HepG2 (cell line): Measurements from ENCODE around the gene REM2. TPM values are rescaled to one million over a fixed set of nuclear protein-coding genes. Genes with fewer than 3 reads are reported as not detected.
A peak's percentile ranks its signal among the peaks of the same experiment; 100 is the strongest.

Source experiments
- ATAC-seq: fragments of 200-7000 bp; cut with Tn5 transposase; 3 replicates; pipeline ENCODE4 v1.9.1; 2020; ENCODE audit warnings: mild to moderate bottlenecking, moderate library complexity
- BruUV-seq: library from RNA; stranded (reverse); fragments of 400-500 nt; replicated peaks from 2 replicates; lab custom pipeline; 2021; lab: Mats Ljungman, UMichigan
- CTCF ChIA-PET: fragments of 300-600 bp; formaldehyde crosslinking; extraction: SDS; loops from one replicate; lab custom pipeline; 2021; ENCODE audit warnings: low total read pairs, inconsistent platforms, low intra/inter-chr PET ratio; lab: Yijun Ruan, JAX
- POLR2A ChIA-PET: fragments of 350-600 bp; sonication (Branson Sonifier 250); formaldehyde crosslinking; loops from one replicate; lab custom pipeline; 2020; ENCODE audit warnings: antibody characterized with exemption, inconsistent platforms; lab: Yijun Ruan, JAX
- DNase-seq: peaks from one replicate; pipeline ENCODE4 v3.0.0-alpha.2; 2015; ENCODE audit warnings: low spot score
- FAIRE-seq: peaks from 3 replicates; lab custom pipeline; 2011; peaks lifted over from hg19 to GRCh38; lab: Jason Lieb, UNC
- H2AFZ ChIP-seq: one replicate; pipeline ENCODE4 v1.6.1; 2011; ENCODE audit warnings: low read length, inconsistent platforms
- H3K27ac ChIP-seq: fragments of 300-600 bp; 3 replicates; pipeline ENCODE4 v1.8.0; 2011; ENCODE audit warnings: mixed run types, mild to moderate bottlenecking, mixed read lengths, low read length, inconsistent platforms; ENCODE audit not compliant: insufficient read depth; ENCODE audit errors: extremely low read length
- H3K27me3 ChIP-seq, 2 experiments: fragments of 200-600 bp in 1 of 2; 2 replicates in 1 of 2; 3 replicates in 1 of 2; pipeline versions ENCODE4 v1.6.0 to v1.8.0; 2011; ENCODE audit warnings: low read length in 2 of 2, mild to moderate bottlenecking in 2 of 2, moderate library complexity in 2 of 2, inconsistent platforms in 1 of 2; ENCODE audit not compliant: insufficient read depth in 2 of 2, control insufficient read depth in 1 of 2
- H3K36me3 ChIP-seq, 2 experiments: fragments of 200-600 bp in 1 of 2; replicated peaks in 1 of 2; 2 replicates in 1 of 2; 3 replicates in 1 of 2; pipeline versions ENCODE4 v1.5.1 to v1.8.0; 2011; ENCODE audit warnings: low read length in 2 of 2, inconsistent platforms in 1 of 2; ENCODE audit not compliant: insufficient read depth in 2 of 2, control insufficient read depth in 1 of 2
- H3K4me1 ChIP-seq: 2 replicates; pipeline ENCODE4 v1.5.1; 2012; ENCODE audit warnings: low read length, inconsistent platforms; ENCODE audit not compliant: insufficient read depth
- H3K4me2 ChIP-seq: 2 replicates; pipeline ENCODE4 v1.6.0; 2011; ENCODE audit warnings: low read depth, low read length, inconsistent platforms
- H3K4me3 ChIP-seq, 3 experiments: fragments of 200-600 bp in 1 of 3; sonication (generic), shearing (Covaris generic) in 1 of 3; replicated peaks in 1 of 3; 2 replicates each; pipeline ENCODE4 v1.5.1; 2011 to 2016; ENCODE audit warnings: low read length in 3 of 3, inconsistent platforms in 2 of 3, low read depth in 2 of 3, mild to moderate bottlenecking in 2 of 3, control low read depth in 1 of 3, mixed read lengths in 1 of 3; ENCODE audit not compliant: insufficient read depth in 1 of 3
- H3K79me2 ChIP-seq: one replicate; pipeline ENCODE4 v1.6.1; 2011; ENCODE audit warnings: low read length, inconsistent platforms; ENCODE audit not compliant: insufficient read depth
- H3K9ac ChIP-seq: 2 replicates; pipeline ENCODE4 v1.6.0; 2011; ENCODE audit warnings: mild to moderate bottlenecking, low read depth, low read length, inconsistent platforms; ENCODE audit not compliant: insufficient read depth
- H3K9me3 ChIP-seq: 2 replicates; pipeline ENCODE4 v1.5.1; 2012; ENCODE audit warnings: mild to moderate bottlenecking, low read length
- H4K20me1 ChIP-seq: 2 replicates; pipeline ENCODE4 v1.6.0; 2011; ENCODE audit warnings: inconsistent platforms, mild to moderate bottlenecking, low read length, moderate library complexity; ENCODE audit not compliant: insufficient read depth
- ATF5 ChIP-seq: sonication (generic); formaldehyde crosslinking; IDR thresholded peaks from 2 replicates; pipeline ENCODE4 v1.4.0; 2020; ENCODE audit warnings: mild to moderate bottlenecking, low read depth, missing genetic modification reagents
- CTCF ChIP-seq: sonication (generic); formaldehyde crosslinking; IDR thresholded peaks from 2 replicates; pipeline ENCODE4 v1.5.0; 2020; ENCODE audit warnings: mild to moderate bottlenecking, missing genetic modification reagents, moderate library complexity
- EEA1 ChIP-seq: sonication (generic); formaldehyde crosslinking; IDR thresholded peaks from 2 replicates; pipeline ENCODE4 v1.5.1; 2020; ENCODE audit warnings: mild to moderate bottlenecking, missing genetic modification reagents, borderline replicate concordance
- GMEB1 ChIP-seq: sonication (generic); formaldehyde crosslinking; IDR thresholded peaks from 2 replicates; pipeline ENCODE4 v1.5.1; 2020; ENCODE audit warnings: missing genetic modification reagents, mild to moderate bottlenecking, borderline replicate concordance
- HOXA3 ChIP-seq: sonication (generic); formaldehyde crosslinking; IDR thresholded peaks from 2 replicates; pipeline ENCODE4 v1.5.0; 2020; ENCODE audit warnings: missing genetic modification reagents
- HOXA5 ChIP-seq: sonication (generic); formaldehyde crosslinking; IDR thresholded peaks from 2 replicates; pipeline ENCODE4 v1.4.0; 2020; ENCODE audit warnings: missing genetic modification reagents
- KDM5B ChIP-seq: sonication (generic); formaldehyde crosslinking; IDR thresholded peaks from 2 replicates; pipeline ENCODE4 v1.4.0; 2020; ENCODE audit warnings: missing genetic modification reagents, mild to moderate bottlenecking, borderline replicate concordance
- MTF1 ChIP-seq: sonication (generic); formaldehyde crosslinking; IDR thresholded peaks from 2 replicates; pipeline ENCODE4 v1.5.0; 2020; ENCODE audit warnings: missing genetic modification reagents
- ZBTB7B ChIP-seq: sonication (generic); formaldehyde crosslinking; IDR thresholded peaks from 2 replicates; pipeline ENCODE4 v1.4.0; 2020; ENCODE audit warnings: missing genetic modification reagents
- ZFP41 ChIP-seq: sonication (generic); formaldehyde crosslinking; IDR thresholded peaks from 2 replicates; pipeline ENCODE4 v1.4.0; 2020; ENCODE audit warnings: mild to moderate bottlenecking, missing genetic modification reagents, borderline replicate concordance
- ZNF331 ChIP-seq: sonication (generic); formaldehyde crosslinking; IDR thresholded peaks from 2 replicates; pipeline ENCODE4 v1.4.0; 2020; ENCODE audit warnings: missing genetic modification reagents
- ZNF512 ChIP-seq: sonication (generic); formaldehyde crosslinking; IDR thresholded peaks from 2 replicates; pipeline ENCODE4 v1.4.0; 2020; ENCODE audit warnings: mild to moderate bottlenecking, missing genetic modification reagents
- ZNF577 ChIP-seq: sonication (generic); formaldehyde crosslinking; IDR thresholded peaks from 2 replicates; pipeline ENCODE4 v1.4.0; 2020; ENCODE audit warnings: mild to moderate bottlenecking, low read depth, missing genetic modification reagents, borderline replicate concordance
- ZNF704 ChIP-seq: sonication (generic); formaldehyde crosslinking; IDR thresholded peaks from 2 replicates; pipeline ENCODE4 v1.8.1; 2023; ENCODE audit warnings: mild to moderate bottlenecking, inconsistent platforms, moderate library complexity, missing genetic modification reagents, borderline replicate concordance
- ZNF768 ChIP-seq: sonication (generic); formaldehyde crosslinking; IDR thresholded peaks from 2 replicates; pipeline ENCODE4 v1.4.0; 2020; ENCODE audit warnings: missing genetic modification reagents
- ZNF776 ChIP-seq: sonication (generic); formaldehyde crosslinking; IDR thresholded peaks from 2 replicates; pipeline ENCODE4 v1.4.0; 2020; ENCODE audit warnings: mild to moderate bottlenecking, missing genetic modification reagents
- WGBS: methylation state at CpG from one replicate; pipeline ENCODE4 v1.1.6; 2017; ENCODE audit warnings: low lambda C conversion rate; 5-methylcytosine and 5-hydroxymethylcytosine counted together
- in situ Hi-C: cut with HindIII; loops from 2 replicates; pipeline ENCODE4 v1.10.0; 2017; ENCODE audit warnings: low pct_unique_long_range_greater_than_20kb; ENCODE audit not compliant: extremely low pct_ligation_motif_present
- intact Hi-C: fragments of 100-400 bp; cut with micrococcal nuclease; formaldehyde crosslinking; loops from one replicate; pipeline ENCODE4 v1.10.0; 2022; ENCODE audit not compliant: unreplicated experiment
- polyA plus RNA-seq, 8 experiments: library from polyadenylated mRNA; depleted of rRNA in 3 of 8; stranded (reverse) in 7 of 8; unstranded in 1 of 8; fragments of >200 nt; fragmentation: Illumina TruSeq in 4 of 8; extraction: Trizol in 4 of 8; gene quantifications; 2 replicates each; pipeline versions ENCODE4 v1.2.1 to v1.2.3, GENCODE V29; 2011 to 2016; ENCODE audit warnings: low read depth in 4 of 8, missing spikeins in 1 of 8, mixed read lengths in 1 of 8; ENCODE audit not compliant: insufficient read depth in 1 of 8
- total RNA-seq, 5 experiments: library from RNA; depleted of rRNA; stranded (reverse); fragments of >200 nt; fragmentation: Illumina TruSeq; extraction: Trizol; gene quantifications; 2 replicates each; pipeline ENCODE4 v1.2.3, GENCODE V29; 2016; ENCODE audit warnings: low read depth in 1 of 5

Gene REM2
- total and polyA plus RNA-seq, 2 of the 13 experiments (the other 11 are each of a cell fraction or from before 2014, with no cell fraction given), result 0.20 TPM; not detected in 1

- FAIRE-seq (no peak), DNase-seq (no peak), ATAC-seq (peak; percentile 16; the same call in 2 of the 3 replicates)
- intact Hi-C loops, result no loop called here
- H3K27me3 ChIP-seq, result peaks cover 12 to 61% of the 10 kb centered on the region in 2 experiments; a peak in 4 of 5 replicates
- no TSS peak for BruUV-seq
- H3K4me3 ChIP-seq, result no peak overlapping the region
- CTCF ChIA-PET, result no interaction called here
- POLR2A ChIA-PET, result interaction anchor here (0.8 kb wide), 1 partner anchor 43 kb away, joined by 3 read pairs; no protein-coding TSS in a partner anchor
- H4K20me1 ChIP-seq, result no peaks in the 10 kb centered on the region
- H3K9ac ChIP-seq, result no peak overlapping the region
- no peaks in the 10 kb centered on the region for H3K79me2 ChIP-seq
- no peak overlapping the region for H2AFZ ChIP-seq
- no peaks in the 10 kb centered on the region for H3K36me3 ChIP-seq
- H3K27ac ChIP-seq, result no peak overlapping the region
- no peaks in the 10 kb centered on the region for H3K9me3 ChIP-seq
- in situ Hi-C loops, result no loop called here
- H3K4me2 ChIP-seq, result no peak overlapping the region
- H3K4me1 ChIP-seq, result peaks cover 15% of the 10 kb centered on the region
- WGBS, result 67% methylated on average over 77 of the region's 77 CpGs
- TF ChIP-seq ZFP41 (CRISPR knock-in tag), result no peak
- TF ChIP-seq ATF5 (CRISPR knock-in tag), result no peak
- TF ChIP-seq GMEB1, result no peak
- 0 out of 2 replicates have a peak, but pooled peaks have one; percentile 35 for TF ChIP-seq EEA1
- TF ChIP-seq ZNF704 (CRISPR knock-in tag), result no peak
- TF ChIP-seq CTCF (CRISPR knock-in tag), result 0 out of 2 replicates have a peak, but pooled peaks have one; percentile 8
- TF ChIP-seq ZBTB7B (CRISPR knock-in tag), result no peak
- 0 out of 2 replicates have a peak, but pooled peaks have one; percentile 8 for TF ChIP-seq HOXA3 (CRISPR knock-in tag)
- TF ChIP-seq HOXA5 (CRISPR knock-in tag), result no peak
- 0 out of 2 replicates have a peak, but pooled peaks have one; percentile 35 for TF ChIP-seq ZNF768 (CRISPR knock-in tag)
- no peak for TF ChIP-seq MTF1 (CRISPR knock-in tag)
- TF ChIP-seq ZNF577 (CRISPR knock-in tag), result no peak
- no peak for TF ChIP-seq ZNF512
- TF ChIP-seq ZNF776 (CRISPR knock-in tag), result peak; percentile 42; the same call in 1 of the 2 replicates
- TF ChIP-seq ZNF331, result no peak
- TF ChIP-seq KDM5B (CRISPR knock-in tag), result peak; percentile 51; the same call in 1 of the 2 replicates
Measured at GRCh38 chr14:22886500-22887259, 3.7 kb downstream of the REM2 start.
